DND-41 (cell line): ENCODE measurements around the gene DHRS7B.
A peak's percentile ranks its signal among the peaks of the same experiment; 100 is the strongest.

Experiments
- ATAC-seq: fragments of 200-7000 bp; cut with Tn5 transposase; 3 replicates; pipeline ENCODE4 v1.9.1; 2021; ENCODE audit warnings: low read depth; ENCODE audit not compliant: insufficient read depth
- DNase-seq: peaks from one replicate; pipeline ENCODE4 v3.0.0-alpha.2; 2020
- H2AFZ ChIP-seq: 2 replicates; pipeline ENCODE4 v1.6.0; 2012; ENCODE audit warnings: low read depth, low read length
- H3K27ac ChIP-seq: 2 replicates; pipeline ENCODE4 v1.5.1; 2012; ENCODE audit warnings: low read length, inconsistent platforms
- H3K27me3 ChIP-seq: fragments of 200-600 bp; sonication (generic); 2 replicates; pipeline ENCODE4 v1.6.0; 2012; ENCODE audit warnings: low read length, mild to moderate bottlenecking, inconsistent platforms; ENCODE audit not compliant: insufficient read depth, poor library complexity
- H3K36me3 ChIP-seq: 2 replicates; pipeline ENCODE4 v1.5.1; 2012; ENCODE audit warnings: low read length, inconsistent platforms; ENCODE audit not compliant: insufficient read depth
- H3K4me1 ChIP-seq: 2 replicates; pipeline ENCODE4 v1.5.1; 2012; ENCODE audit warnings: mild to moderate bottlenecking, low read length; ENCODE audit not compliant: insufficient read depth
- H3K4me2 ChIP-seq: 2 replicates; pipeline ENCODE4 v1.6.0; 2012; ENCODE audit warnings: mild to moderate bottlenecking, moderate library complexity, low read length, inconsistent platforms; ENCODE audit not compliant: insufficient read depth
- H3K4me3 ChIP-seq, 2 experiments: fragments of 200-600 bp in 1 of 2; shearing (Covaris generic) in 1 of 2; 2 replicates each; pipeline ENCODE4 v1.5.1; 2012 to 2016; ENCODE audit warnings: inconsistent platforms in 2 of 2, low read length in 2 of 2, mild to moderate bottlenecking in 2 of 2, low read depth in 1 of 2, moderate library complexity in 1 of 2
- H3K79me2 ChIP-seq: 2 replicates; pipeline ENCODE4 v1.6.0; 2012; ENCODE audit warnings: low read length, inconsistent platforms; ENCODE audit not compliant: insufficient read depth
- H3K9ac ChIP-seq: 2 replicates; pipeline ENCODE4 v1.6.0; 2012; ENCODE audit warnings: low read depth, mild to moderate bottlenecking, inconsistent platforms, low read length, moderate library complexity
- H3K9me3 ChIP-seq: 2 replicates; pipeline ENCODE4 v1.5.1; 2012; ENCODE audit warnings: low read length, moderate library complexity, mild to moderate bottlenecking, inconsistent platforms; ENCODE audit not compliant: insufficient read depth, severe bottlenecking
- H4K20me1 ChIP-seq: 2 replicates; pipeline ENCODE4 v1.6.0; 2012; ENCODE audit warnings: low read length; ENCODE audit not compliant: insufficient read depth
- CTCF ChIP-seq: IDR thresholded peaks from 2 replicates; pipeline ENCODE4 v1.5.1; 2012; ENCODE audit warnings: borderline replicate concordance, low read length, moderate library complexity, mild to moderate bottlenecking; ENCODE audit not compliant: poor library complexity, severe bottlenecking; ENCODE audit errors: extremely low read depth
- EZH2 ChIP-seq: IDR thresholded peaks from 3 replicates; pipeline ENCODE4 v1.6.1; 2012; ENCODE audit warnings: borderline replicate concordance, low read depth, mild to moderate bottlenecking, moderate library complexity, low read length, inconsistent platforms; ENCODE audit not compliant: severe bottlenecking

Gene DHRS7B

GRCh38 chr17:21235921-21236320 is 109.2 kb downstream of the DHRS7B start:
- peaks cover 6% of the 10 kb centered on the region; the same call in 1 of the 2 replicates for H4K20me1 ChIP-seq

GRCh38 chr17:21239680-21240368 is 113.1 kb downstream of the DHRS7B start:
- ATAC-seq = peak; percentile 70
- no peak overlapping the region for H3K27ac ChIP-seq
- peak; percentile 24 for DNase-seq
- no peak overlapping the region for H2AFZ ChIP-seq
- peaks cover 13% of the 10 kb centered on the region for H4K20me1 ChIP-seq
- H3K79me2 ChIP-seq = no peaks in the 10 kb centered on the region
- no peak overlapping the region for H3K4me2 ChIP-seq
- H3K4me3 ChIP-seq = no peak overlapping the region
- no peak overlapping the region for H3K9ac ChIP-seq
- H3K4me1 ChIP-seq = no peaks in the 10 kb centered on the region
- TF ChIP-seq EZH2 = no peak
- peak; percentile 59 for TF ChIP-seq CTCF
- H3K27me3 ChIP-seq = no peaks in the 10 kb centered on the region
- H3K36me3 ChIP-seq = no peaks in the 10 kb centered on the region
- H3K9me3 ChIP-seq = no peaks in the 10 kb centered on the region

More at GRCh38 chr17:21235921-21236320, 109.2 kb downstream of the DHRS7B start:
- H3K27me3 ChIP-seq = no peaks in the 10 kb centered on the region
- no peaks in the 10 kb centered on the region for H3K79me2 ChIP-seq
- H3K4me3 ChIP-seq = no peak overlapping the region
- H3K27ac ChIP-seq = no peak overlapping the region
- DNase-seq = no peak
- H3K4me1 ChIP-seq = no peaks in the 10 kb centered on the region
- no peak for TF ChIP-seq EZH2
- TF ChIP-seq CTCF = no peak
- H3K4me2 ChIP-seq = no peak overlapping the region
- no peaks in the 10 kb centered on the region for H3K9me3 ChIP-seq
- H3K9ac ChIP-seq = no peak overlapping the region
- H2AFZ ChIP-seq = no peak overlapping the region
- peaks cover 4% of the 10 kb centered on the region; the same call in 1 of the 2 replicates for H3K36me3 ChIP-seq
- ATAC-seq = no peak

- Histone ChIP-seq H3K4me1 (no peaks in the 10 kb centered on the region), H3K9me3 (no peaks in the 10 kb centered on the region), H3K4me2 (no peak overlapping the region), H3K79me2 (no peaks in the 10 kb centered on the region), H3K4me3 (no peak overlapping the region), H3K36me3 (no peaks in the 10 kb centered on the region), H3K27ac (no peak overlapping the region), H4K20me1 (peaks cover 15% of the 10 kb centered on the region), H2AFZ (no peak overlapping the region), H3K27me3 (no peaks in the 10 kb centered on the region), H3K9ac (no peak overlapping the region)
- DNase-seq (no peak), ATAC-seq (no peak)
- TF ChIP-seq CTCF (no peak), EZH2 (no peak)
Observed at GRCh38 chr17:21240369-21241055, 113.7 kb downstream of the DHRS7B start.
